Left ventricle myocardium superior (tissue), 1 donor: Measurements from ENCODE around the gene CLEC4G. TPM values are rescaled to one million over a fixed set of nuclear protein-coding genes. Genes with fewer than 3 reads are reported as not detected.

ENCODE experiments used
- ATAC-seq: fragments of 200-7000 bp; cut with Tn5 transposase; one replicate; pipeline ENCODE4 v1.9.1; 2020; ENCODE audit warnings: mild to moderate bottlenecking, moderate library complexity
- DNase-seq: peaks from one replicate; pipeline ENCODE4 v3.0.0-alpha.2; 2020
- intact Hi-C: fragments of 100-400 bp; cut with micrococcal nuclease; formaldehyde crosslinking; loops from one replicate; pipeline ENCODE4 v1.11.0; 2022
- total RNA-seq: library from RNA; stranded (reverse); fragmentation: NEBNext Ultra II Directional; extraction: Animal tissue kit (Norgen Biotek cat#: 25700); gene quantifications from one replicate; pipeline ENCODE4 v1.2.1, GENCODE V29; 2021
- donor health status: DM: no; HTN: yes; CAD: no; lungs with severe emphysema.

CLEC4G gene
- total RNA-seq, 1 donor from 2014 or later, result 0.42 TPM

- no peak for ATAC-seq
Measured at GRCh38 chr19:7678971-7679751, 52.7 kb downstream of the CLEC4G start.

More at GRCh38 chr19:7678971-7679751, 52.7 kb downstream of the CLEC4G start:
- no peak for DNase-seq
- intact Hi-C loops, result no loop called here

Other genes with a start within 250 kb of the CLEC4G start
- gene PEX11G, start 243.1 kb downstream of the CLEC4G start, total RNA-seq, result 0.84 TPM
- 101 TPM for gene ZNF358, start 216.0 kb downstream of the CLEC4G start, total RNA-seq
- gene MCOLN1, start 209.5 kb downstream of the CLEC4G start, total RNA-seq, result 18.5 TPM
- gene PNPLA6, start 196.4 kb downstream of the CLEC4G start, total RNA-seq, result 55.6 TPM
- gene CAMSAP3, start 136.2 kb downstream of the CLEC4G start, total RNA-seq, result 2.6 TPM
- 27.5 TPM for gene XAB2, start 102.6 kb downstream of the CLEC4G start, total RNA-seq
- 206 TPM for gene PET100, start 102.3 kb downstream of the CLEC4G start, total RNA-seq
- 6.5 TPM for gene PCP2, start 98.4 kb downstream of the CLEC4G start, total RNA-seq
- gene STXBP2, start 95.0 kb downstream of the CLEC4G start, total RNA-seq, result 9.7 TPM
- gene RETN, start 63.1 kb downstream of the CLEC4G start, total RNA-seq, result not detected
- 0.72 TPM for gene MCEMP1, start 55.0 kb downstream of the CLEC4G start, total RNA-seq
- gene TRAPPC5, start 51.3 kb downstream of the CLEC4G start, total RNA-seq, result 111 TPM
- 0.17 TPM for gene FCER2, start 30.0 kb downstream of the CLEC4G start, total RNA-seq
- 10.0 TPM for gene CD209, start 15.4 kb upstream of the CLEC4G start, total RNA-seq
- not detected for gene CLEC4M, start 31.1 kb upstream of the CLEC4G start, total RNA-seq
- 23.5 TPM for gene EVI5L, start 98.1 kb upstream of the CLEC4G start, total RNA-seq
- 0.15 TPM for gene PRR36, start 142.3 kb upstream of the CLEC4G start, total RNA-seq
- 3.1 TPM for gene LRRC8E, start 156.4 kb upstream of the CLEC4G start, total RNA-seq
- gene MAP2K7, start 171.8 kb upstream of the CLEC4G start, total RNA-seq, result 30.4 TPM
- gene TGFBR3L, start 182.7 kb upstream of the CLEC4G start, total RNA-seq, result 11.4 TPM
- 9.7 TPM for gene SNAPC2, start 188.2 kb upstream of the CLEC4G start, total RNA-seq
- gene CTXN1, start 194.0 kb upstream of the CLEC4G start, total RNA-seq, result 0.20 TPM
- gene TIMM44, start 211.6 kb upstream of the CLEC4G start, total RNA-seq, result 115 TPM